ENCODE results near the gene FBXO28. TPM values are rescaled to one million over a fixed set of nuclear protein-coding genes. Genes with fewer than 3 reads are reported as not detected.
A peak's percentile ranks its signal among the peaks of the same experiment; 100 is the strongest.

FBXO28 gene
- total and polyA plus RNA-seq, 3 donors from 2014 or later = 23.7 to 43.7 (median 29.6) TPM

GRCh38 chr1:224182057-224182865, 68.3 kb downstream of the FBXO28 start:
- Histone ChIP-seq H3K9me3 (no peaks in the 10 kb centered on the region), H3K4me3 (peak overlapping the region; percentile 78 to 98), H3K4me1 (peaks cover 13% of the 10 kb centered on the region), H3K27ac (peak overlapping the region; percentile 87 to 96), H3K27me3 (no peaks in the 10 kb centered on the region), H3K36me3 (ENCODE audit: low read depth, missing control alignments) (no peaks in the 10 kb centered on the region)
- no peak for DNase-seq
- 48 to 56% methylated on average over 22 of the region's 22 CpGs for WGBS, 2 donors
- TF ChIP-seq POLR2A (IDR thresholded peaks at IDR 0.05) (no peak), CTCF (IDR thresholded peaks at IDR 0.05) (no peak)
- intact Hi-C loops (cut with DNase I; ENCODE audit: low total_unique reads) = loop anchor here (10.0 kb wide), 1 partner anchor 273 kb away; no protein-coding TSS in a partner anchor

- intact Hi-C loops (cut with DNase I; ENCODE audit: low total_unique reads) = loop anchor here (10.0 kb wide), 1 partner anchor 272 kb away; no protein-coding TSS in a partner anchor
- 0 to 1% methylated on average over 14 to 49 of the region's 94 CpGs for WGBS, 2 donors
- DNase-seq = peak; percentile 88
- H3K4me3 ChIP-seq = peak within 1 kb of the TSS; percentile 78 to 98
- H3K9me3 ChIP-seq = no peaks in the 10 kb centered on the region
- no peaks in the 10 kb centered on the region for H3K27me3 ChIP-seq
- TF ChIP-seq POLR2A (IDR thresholded peaks at IDR 0.05) (peak; percentile 84), CTCF (IDR thresholded peaks at IDR 0.05) (no peak)
- peak within 1 kb of the TSS; percentile 87 to 96 for H3K27ac ChIP-seq
- no peaks in the 10 kb centered on the region for H3K36me3 ChIP-seq (ENCODE audit: low read depth, missing control alignments)
- H3K4me1 ChIP-seq = peaks cover 13% of the 10 kb centered on the region
Measured at GRCh38 chr1:224182866-224183590, 69.1 kb downstream of the FBXO28 start, which contains the start of gene DEGS1. Gene DEGS1, plus strand, starts transcription at chr1:224183240. Its CDS starts 97 bp downstream, at chr1:224183337.

GRCh38 chr1:224183591-224184312, 69.8 kb downstream of the FBXO28 start:
- 0 to 1% methylated on average over 29 to 53 of the region's 53 CpGs for WGBS, 2 donors
- Histone ChIP-seq H3K9me3 (no peaks in the 10 kb centered on the region), H3K4me3 (peak overlapping the region; percentile 78 to 98), H3K27me3 (no peaks in the 10 kb centered on the region), H3K4me1 (peaks cover 13% of the 10 kb centered on the region), H3K36me3 (ENCODE audit: low read depth, missing control alignments) (no peaks in the 10 kb centered on the region), H3K27ac (peak overlapping the region; percentile 87 to 96)
- DNase-seq = peak; percentile 61
- TF ChIP-seq POLR2A (IDR thresholded peaks at IDR 0.05) = no peak
- TF ChIP-seq CTCF (IDR thresholded peaks at IDR 0.05) = no peak
- intact Hi-C loops (cut with DNase I; ENCODE audit: low total_unique reads) = loop anchor here (10.0 kb wide), 1 partner anchor 271 kb away; no protein-coding TSS in a partner anchor

GRCh38 chr1:224185208-224185607, 71.3 kb downstream of the FBXO28 start:
- intact Hi-C loops (cut with DNase I; ENCODE audit: low total_unique reads) = loop anchor here (10.0 kb wide), 1 partner anchor 270 kb away; no protein-coding TSS in a partner anchor
- no peak overlapping the region for H3K4me3 ChIP-seq
- peaks cover 13% of the 10 kb centered on the region for H3K4me1 ChIP-seq
- no peak for DNase-seq
- no peak overlapping the region for H3K27ac ChIP-seq
- WGBS, 2 donors = 74 to 77% methylated on average over 8 of the region's 8 CpGs
- no peaks in the 10 kb centered on the region for H3K36me3 ChIP-seq (ENCODE audit: low read depth, missing control alignments)
- no peak for TF ChIP-seq CTCF (IDR thresholded peaks at IDR 0.05)
- no peak for TF ChIP-seq POLR2A (IDR thresholded peaks at IDR 0.05)
- H3K27me3 ChIP-seq = no peaks in the 10 kb centered on the region
- no peaks in the 10 kb centered on the region for H3K9me3 ChIP-seq
